HG02884 (cell line): ENCODE measurements around the gene GAGE12E.
"Not testable (repeated sequence)": the region's sequence is repeated elsewhere in the genome, so short reads cannot be mapped to it uniquely, and the experiment has no call there.

Experiments used
- ATAC-seq: cut with Tn5 transposase; IDR thresholded peaks from one replicate; pipeline ENCODE4 v1.9.1; 2021; ENCODE audit warnings: mild to moderate bottlenecking, moderate library complexity; ENCODE audit not compliant: unreplicated experiment

Gene GAGE12E

GRCh38 chrX:49550989-49551388 lies at the start of gene GAGE12E:
Gene GAGE12E (plus strand): TSS chrX:49551289. CDS start chrX:49552444, 1,155 bp downstream.
- ATAC-seq, result not testable (repeated sequence)

DNA sequence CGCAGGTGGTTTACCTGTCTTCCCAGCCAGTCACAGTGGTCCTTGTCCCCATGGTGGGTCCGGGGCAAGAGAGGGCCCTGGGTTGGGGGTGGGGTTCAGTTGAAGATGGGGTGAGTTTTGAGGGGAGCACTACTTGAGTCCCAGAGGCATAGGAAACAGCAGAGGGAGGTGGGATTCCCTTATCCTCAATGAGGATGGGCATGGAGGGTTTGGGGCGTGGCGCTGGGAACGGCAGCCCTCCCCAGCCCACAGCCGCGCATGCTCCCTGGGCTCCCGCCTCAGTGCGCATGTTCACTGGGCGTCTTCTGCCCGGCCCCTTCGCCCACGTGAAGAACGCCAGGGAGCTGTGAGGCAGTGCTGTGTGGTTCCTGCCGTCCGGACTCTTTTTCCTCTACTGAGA lies 19.2 kb upstream of the GAGE12E start, which contains the start of gene GAGE12C:
Gene GAGE12C, plus strand, starts transcription at position 301 of the 400 bp plus-strand sequence. CDS start 1,155 bp downstream, outside the sequence.
- ATAC-seq, result not testable (repeated sequence)

- not testable (repeated sequence) for ATAC-seq
These were observed 9.7 kb upstream of the GAGE12E start, which contains the start of gene GAGE12D for GRCh38 chrX:49541433-49541832. Gene GAGE12D (plus strand): TSS chrX:49541733. CDS start chrX:49542888, 1,155 bp downstream.

GRCh38 chrX:49560542-49560941 lies 9.5 kb downstream of the GAGE12E start, which contains the start of gene GAGE12F:
Gene GAGE12F (plus strand): TSS chrX:49560842. CDS start chrX:49561997, 1,155 bp downstream.
- not testable (repeated sequence) for ATAC-seq

- ATAC-seq, result not testable (repeated sequence)
These were observed 17.6 kb downstream of the GAGE12E start for GRCh38 chrX:49568728-49569127.

DNA sequence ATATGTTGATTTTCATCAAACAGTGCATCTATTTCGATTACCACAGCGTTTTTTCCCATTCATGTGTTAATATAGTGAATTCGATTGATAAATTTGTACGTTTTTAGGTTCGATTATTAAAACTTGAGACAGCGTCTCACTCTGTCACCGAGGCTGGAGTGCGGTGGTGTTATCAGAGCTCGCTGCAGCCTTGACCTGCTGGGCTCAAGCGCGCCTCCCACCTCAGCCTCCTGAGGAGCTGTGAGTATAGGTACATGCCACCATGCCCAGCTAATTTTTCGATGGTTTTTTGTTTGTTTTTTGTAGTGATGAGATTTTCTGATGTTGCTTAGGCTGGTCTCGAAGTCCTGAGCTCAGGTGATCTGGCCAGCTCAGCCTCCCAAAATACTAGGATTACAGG lies 18.1 kb downstream of the GAGE12E start:
- not testable (repeated sequence) for ATAC-seq

DNA sequence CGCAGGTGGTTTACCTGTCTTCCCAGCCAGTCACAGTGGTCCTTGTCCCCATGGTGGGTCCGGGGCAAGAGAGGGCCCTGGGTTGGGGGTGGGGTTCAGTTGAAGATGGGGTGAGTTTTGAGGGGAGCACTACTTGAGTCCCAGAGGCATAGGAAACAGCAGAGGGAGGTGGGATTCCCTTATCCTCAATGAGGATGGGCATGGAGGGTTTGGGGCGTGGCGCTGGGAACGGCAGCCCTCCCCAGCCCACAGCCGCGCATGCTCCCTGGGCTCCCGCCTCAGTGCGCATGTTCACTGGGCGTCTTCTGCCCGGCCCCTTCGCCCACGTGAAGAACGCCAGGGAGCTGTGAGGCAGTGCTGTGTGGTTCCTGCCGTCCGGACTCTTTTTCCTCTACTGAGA lies 19.0 kb downstream of the GAGE12E start, which contains the start of gene GAGE12G:
Gene GAGE12G, plus strand, starts transcription at position 301 of the 400 bp plus-strand sequence. CDS start 1,155 bp downstream, outside the sequence.
- ATAC-seq, result not testable (repeated sequence)

DNA sequence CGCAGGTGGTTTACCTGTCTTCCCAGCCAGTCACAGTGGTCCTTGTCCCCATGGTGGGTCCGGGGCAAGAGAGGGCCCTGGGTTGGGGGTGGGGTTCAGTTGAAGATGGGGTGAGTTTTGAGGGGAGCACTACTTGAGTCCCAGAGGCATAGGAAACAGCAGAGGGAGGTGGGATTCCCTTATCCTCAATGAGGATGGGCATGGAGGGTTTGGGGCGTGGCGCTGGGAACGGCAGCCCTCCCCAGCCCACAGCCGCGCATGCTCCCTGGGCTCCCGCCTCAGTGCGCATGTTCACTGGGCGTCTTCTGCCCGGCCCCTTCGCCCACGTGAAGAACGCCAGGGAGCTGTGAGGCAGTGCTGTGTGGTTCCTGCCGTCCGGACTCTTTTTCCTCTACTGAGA lies 28.6 kb downstream of the GAGE12E start, which contains the start of gene GAGE12H:
Gene GAGE12H, plus strand, starts transcription at position 301 of the 400 bp plus-strand sequence. CDS start 1,155 bp downstream, outside the sequence.
- ATAC-seq, result not testable (repeated sequence)

- ATAC-seq, result not testable (repeated sequence)
These were observed 38.1 kb downstream of the GAGE12E start, which contains the start of gene GAGE2A for GRCh38 chrX:49589196-49589595. Gene GAGE2A (plus strand): TSS chrX:49589496. CDS start chrX:49590651, 1,155 bp downstream.

- ATAC-seq, result not testable (repeated sequence)
These were observed 38.8 kb downstream of the GAGE12E start for GRCh38 chrX:49589769-49590478.

DNA sequence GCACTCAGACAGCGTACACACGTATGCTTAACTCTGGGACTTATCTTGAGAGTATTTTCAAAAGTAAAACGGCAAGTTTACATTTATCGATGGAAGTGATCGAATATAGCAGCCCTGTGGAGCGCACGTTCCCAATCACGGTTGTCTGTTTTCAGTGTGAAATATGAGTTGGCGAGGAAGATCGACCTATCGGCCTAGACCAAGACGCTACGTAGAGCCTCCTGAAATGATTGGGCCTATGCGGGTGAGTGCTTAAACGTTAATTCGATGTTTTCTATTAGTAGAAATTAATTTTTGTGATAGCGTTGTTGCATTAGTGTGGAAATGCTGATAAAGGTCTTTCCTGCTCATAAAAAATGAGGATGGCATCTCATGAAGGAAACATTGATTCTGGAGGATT lies 39.4 kb downstream of the GAGE12E start:
- ATAC-seq, result not testable (repeated sequence)

GRCh38 chrX:49598720-49599119 lies 47.6 kb downstream of the GAGE12E start, which contains the start of gene GAGE1:
Gene GAGE1 (plus strand): TSS chrX:49599020. CDS start chrX:49600175, 1,155 bp downstream.
- ATAC-seq, result not testable (repeated sequence)
